ENCODE measurements around the gene PTBP2.
"Not testable (repeated sequence)": the region's sequence is repeated elsewhere in the genome, so short reads cannot be mapped to it uniquely, and the experiment has no call there.

The PTBP2 gene

DNA sequence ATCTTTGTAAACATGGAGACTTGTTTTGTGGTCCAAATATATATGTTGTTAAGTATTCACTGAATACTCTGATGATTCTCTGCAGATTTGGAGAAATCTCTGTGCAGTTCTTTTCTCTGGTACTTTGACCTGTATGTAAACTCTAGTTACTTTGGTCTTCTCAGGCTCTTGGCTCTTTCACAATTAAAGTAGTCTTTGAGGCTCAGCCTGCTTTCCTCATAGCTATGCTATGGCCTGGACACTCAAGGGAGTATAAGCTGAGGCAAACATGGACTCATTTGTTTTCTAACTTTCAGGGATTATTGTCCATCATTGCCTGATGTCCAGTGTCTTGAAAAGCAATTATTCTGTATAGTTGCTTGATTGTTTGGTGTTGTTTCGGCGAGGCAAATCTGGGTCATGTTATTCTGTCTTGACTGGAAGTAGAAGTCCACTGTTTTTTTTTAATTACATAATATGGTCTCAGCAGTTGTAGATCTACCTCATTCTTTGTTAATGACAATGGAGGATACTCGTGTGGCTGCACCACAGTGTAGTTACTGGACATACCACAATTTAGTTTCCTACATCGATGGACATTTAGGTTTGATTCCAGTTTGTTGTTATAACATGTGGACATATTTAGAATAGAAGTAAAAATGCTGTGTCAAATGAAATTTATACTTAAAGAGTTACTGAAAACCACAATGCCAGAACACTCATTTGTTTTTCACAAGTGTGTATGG lies 9.2 kb downstream of the PTBP2 start:
- no peak for DNase-seq (ENCODE audit: low read depth in 2 of 2)

- no peak for DNase-seq (ENCODE audit: low read depth in 2 of 2)
Observed at GRCh38 chr1:96741335-96741734, 19.8 kb downstream of the PTBP2 start.

DNA sequence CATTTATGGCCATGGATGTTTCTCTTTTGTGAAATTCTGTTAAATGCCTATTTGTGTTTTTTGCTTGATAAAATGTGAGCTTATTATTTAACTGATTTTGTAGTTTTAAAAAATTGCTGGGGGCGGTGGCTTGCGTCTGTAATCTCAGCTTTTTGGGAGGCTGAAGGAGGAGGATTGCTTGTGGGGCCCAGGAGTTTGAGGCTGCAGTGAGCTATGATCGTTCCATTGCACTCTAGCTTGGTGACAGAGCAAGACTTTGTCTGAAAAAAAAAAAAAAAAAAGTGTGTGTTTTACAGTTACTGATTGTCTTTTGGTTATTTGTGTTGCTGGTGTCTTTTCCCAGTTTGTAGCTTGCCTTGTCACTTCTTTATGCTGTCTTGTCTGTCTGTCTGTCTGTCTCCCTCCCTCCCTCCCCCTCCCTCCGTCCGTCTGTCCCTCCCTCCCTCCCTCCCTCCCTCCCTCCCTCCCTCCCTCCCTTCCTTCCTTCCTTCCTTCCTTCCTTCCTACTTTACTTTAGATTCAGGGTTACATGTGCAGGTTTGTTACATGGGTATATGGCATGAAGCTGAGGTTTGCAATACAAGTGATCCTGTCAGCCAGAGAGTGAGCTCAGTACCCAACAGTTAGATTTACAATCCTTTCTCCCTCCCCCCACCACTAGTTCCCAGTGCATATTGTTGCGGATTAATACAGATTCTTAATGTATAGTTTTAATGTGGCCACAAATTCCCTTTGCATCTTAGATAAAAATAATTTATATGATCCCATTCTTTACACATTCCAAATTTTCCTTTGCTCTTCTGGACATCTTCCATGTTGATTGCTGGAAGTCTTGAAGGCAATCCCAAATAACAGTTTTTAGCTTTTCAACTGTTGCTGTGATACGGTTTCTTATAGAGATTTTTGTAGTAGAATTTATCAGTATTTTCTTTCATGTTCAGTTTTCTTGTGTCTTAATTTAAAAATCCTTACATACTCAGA lies 25.1 kb downstream of the PTBP2 start:
- no peak for DNase-seq (ENCODE audit: low read depth in 2 of 2)

- DNase-seq (ENCODE audit: low read depth in 2 of 2): no peak
Observed at GRCh38 chr1:96747565-96747964, 26.0 kb downstream of the PTBP2 start.

DNA sequence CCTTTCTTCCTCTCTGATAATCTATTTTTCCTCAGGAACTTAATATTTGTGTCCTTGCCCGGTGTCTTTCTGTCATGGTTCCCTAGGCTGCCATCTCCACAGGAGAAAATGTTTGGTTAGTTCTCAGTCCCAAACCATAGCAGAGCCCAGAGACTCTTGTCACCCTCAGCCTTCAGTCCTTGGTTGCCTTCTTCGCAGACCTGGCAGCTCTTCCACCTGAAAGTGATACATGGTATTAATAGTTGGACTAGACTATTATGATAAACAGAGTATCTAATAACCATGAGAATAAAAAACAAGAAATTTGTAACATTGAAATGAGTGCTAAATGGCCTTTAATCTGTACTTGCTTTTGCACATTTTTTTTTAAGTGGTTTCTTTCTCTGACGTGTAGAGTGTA lies 26.5 kb downstream of the PTBP2 start:
- no peak for DNase-seq (ENCODE audit: low read depth in 2 of 2)

DNA sequence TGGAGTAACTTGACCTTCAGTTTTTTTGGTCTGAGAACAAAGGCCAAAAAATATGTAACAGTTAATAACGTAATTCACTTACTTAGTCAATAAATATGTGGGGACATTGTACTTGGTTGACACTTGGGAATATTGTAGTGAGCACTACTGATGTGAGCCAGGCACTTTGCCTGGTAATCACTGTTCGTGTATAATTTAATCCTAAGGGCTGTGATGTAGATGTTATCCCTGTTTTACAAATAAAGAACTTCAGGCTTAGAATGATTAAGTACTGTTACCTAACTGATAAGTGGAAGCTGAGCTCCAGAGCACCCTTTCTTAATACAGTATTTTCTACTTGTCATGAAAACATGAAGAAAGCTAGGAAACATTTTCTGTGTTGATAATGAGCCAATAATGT lies 28.0 kb downstream of the PTBP2 start:
- DNase-seq (ENCODE audit: low read depth in 2 of 2): no peak

GRCh38 chr1:96752394-96752793 lies 30.8 kb downstream of the PTBP2 start:
- DNase-seq (ENCODE audit: low read depth in 2 of 2): no peak

DNA sequence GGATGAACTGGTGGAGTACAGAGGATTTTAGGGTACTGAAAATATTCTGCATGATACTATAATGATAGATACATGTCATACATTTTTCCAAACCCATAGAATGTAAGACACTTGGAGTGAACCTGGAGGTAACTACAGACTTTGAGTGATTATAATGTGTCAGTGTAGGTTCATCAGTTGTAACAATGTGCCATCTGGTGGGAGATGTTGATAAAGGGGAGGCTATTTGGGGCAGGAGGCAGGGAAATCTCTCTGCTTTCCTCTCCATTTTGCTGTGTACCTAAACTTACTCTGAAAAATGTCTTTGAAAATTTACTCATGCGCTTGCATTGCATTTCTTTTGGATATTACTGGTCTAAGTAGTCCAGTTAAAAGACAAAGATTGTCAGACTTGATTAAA lies 35.2 kb downstream of the PTBP2 start:
- no peak for DNase-seq (ENCODE audit: low read depth in 2 of 2)

DNA sequence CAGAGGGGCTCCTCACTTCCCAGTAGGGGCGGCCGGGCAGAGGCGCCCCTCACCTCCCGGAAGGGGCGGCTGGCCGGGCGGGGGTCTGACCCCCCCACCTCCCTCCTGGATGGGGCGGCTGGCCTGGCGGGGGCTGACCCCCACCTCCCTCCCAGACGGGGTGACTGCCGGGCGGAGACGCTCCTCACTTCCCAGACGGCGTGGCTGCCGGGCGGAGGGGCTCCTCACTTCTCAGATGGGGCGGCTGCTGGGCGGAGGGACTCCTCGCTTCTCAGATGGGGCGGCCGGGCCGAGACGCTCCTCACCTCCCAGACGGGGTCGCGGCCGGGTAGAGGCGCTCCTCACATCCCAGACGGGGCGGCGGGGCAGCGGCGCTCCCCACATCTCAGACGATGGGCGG lies 41.0 kb downstream of the PTBP2 start:
- DNase-seq (ENCODE audit: low read depth in 2 of 2): not testable (repeated sequence)

DNA sequence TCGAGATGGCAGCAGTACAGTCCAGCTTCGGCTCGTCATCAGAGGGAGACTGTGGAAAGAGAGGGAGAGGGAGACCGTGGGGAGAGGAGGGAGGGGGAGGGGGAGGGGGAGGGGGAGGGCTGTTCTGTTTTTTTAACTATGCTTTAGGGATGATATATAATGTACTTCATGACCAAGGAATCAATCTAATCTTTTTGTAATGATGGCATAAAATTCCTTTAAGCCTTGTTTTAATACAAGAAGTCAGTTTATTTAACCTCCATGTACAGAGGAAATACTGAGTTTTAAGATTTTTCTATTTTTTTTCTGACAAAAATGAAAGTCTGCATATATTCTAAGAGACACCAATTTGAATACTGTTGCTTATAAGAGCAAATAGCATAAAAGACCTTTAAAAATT lies 41.9 kb downstream of the PTBP2 start:
- no peak for DNase-seq (ENCODE audit: low read depth in 2 of 2)

GRCh38 chr1:96764469-96764868 lies 42.9 kb downstream of the PTBP2 start:
- DNase-seq (ENCODE audit: low read depth in 2 of 2): no peak

DNA sequence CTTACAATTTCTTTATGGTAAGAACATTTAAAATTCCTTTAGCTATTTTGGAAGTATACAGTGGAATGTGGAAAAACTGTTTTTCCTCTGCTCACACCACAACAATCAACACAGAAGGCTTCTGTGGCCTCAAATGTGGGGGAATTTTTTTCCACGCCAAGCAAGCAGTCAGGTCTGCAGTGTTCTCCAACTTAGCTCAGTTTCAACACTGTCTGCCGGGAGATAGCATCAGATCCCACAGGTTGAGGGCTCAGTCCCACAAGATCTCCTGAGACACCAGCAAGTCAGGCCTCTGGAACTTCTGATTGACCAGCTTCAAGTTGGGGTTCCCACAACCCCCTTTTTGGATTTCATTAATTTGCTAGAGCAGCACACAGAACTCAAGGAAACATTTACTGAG lies 50.3 kb downstream of the PTBP2 start:
- no peak for DNase-seq (ENCODE audit: low read depth in 2 of 2)

- DNase-seq (ENCODE audit: low read depth in 2 of 2): no peak
Observed at GRCh38 chr1:96772349-96772748, 50.8 kb downstream of the PTBP2 start.

DNA sequence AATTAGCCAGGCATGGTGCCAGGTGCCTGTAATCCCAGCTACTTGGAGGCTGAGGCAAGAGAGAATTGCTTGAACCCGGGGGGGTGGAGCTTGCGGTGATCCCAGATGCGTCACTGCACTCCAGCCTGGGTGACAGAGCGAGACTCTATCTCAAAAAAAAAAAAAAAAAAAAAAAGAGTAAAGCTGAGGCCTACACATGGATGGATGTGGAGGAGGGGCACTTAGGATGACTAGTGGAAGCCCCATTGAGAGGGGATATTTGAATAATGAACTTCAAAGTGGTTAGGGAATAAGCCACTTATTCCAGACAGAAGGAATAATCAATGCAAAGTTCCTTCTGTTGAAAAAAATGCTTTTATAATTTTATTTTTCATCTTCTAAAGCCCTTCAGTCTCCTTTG lies 51.4 kb downstream of the PTBP2 start:
- no peak for DNase-seq (ENCODE audit: low read depth in 2 of 2)

GRCh38 chr1:96782206-96782605 lies 60.6 kb downstream of the PTBP2 start:
- no peak for DNase-seq (ENCODE audit: low read depth in 2 of 2)

GRCh38 chr1:96782856-96783255 lies 61.3 kb downstream of the PTBP2 start:
- DNase-seq (ENCODE audit: low read depth in 2 of 2): no peak

DNA sequence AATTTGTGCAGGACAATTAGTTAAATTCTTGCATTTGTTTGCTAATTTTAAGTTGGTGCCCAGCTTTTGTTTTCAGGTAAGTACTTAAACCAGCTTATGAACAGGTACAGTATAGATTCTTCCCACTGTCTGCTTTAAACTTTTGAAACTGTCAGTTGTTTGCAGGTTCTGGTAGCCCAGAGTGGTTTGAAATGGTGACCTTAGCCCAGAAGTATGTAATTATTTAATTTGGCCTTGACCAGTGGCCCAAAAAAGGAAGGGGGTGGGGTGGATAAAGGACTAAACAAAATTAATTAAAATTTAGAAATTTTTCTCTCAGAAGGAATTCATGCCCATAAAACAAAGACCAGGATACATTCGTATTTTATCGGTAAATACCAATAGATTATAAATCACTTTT lies 69.0 kb downstream of the PTBP2 start:
- no peak for DNase-seq (ENCODE audit: low read depth in 2 of 2)

GRCh38 chr1:96792220-96792619 lies 70.6 kb downstream of the PTBP2 start:
- DNase-seq (ENCODE audit: low read depth in 2 of 2): no peak

- DNase-seq (ENCODE audit: low read depth in 2 of 2): not testable (repeated sequence)
Observed at GRCh38 chr1:96801696-96802095, 80.1 kb downstream of the PTBP2 start.

GRCh38 chr1:96804648-96805047 lies 83.1 kb downstream of the PTBP2 start:
- no peak for DNase-seq (ENCODE audit: low read depth in 2 of 2)

DNA sequence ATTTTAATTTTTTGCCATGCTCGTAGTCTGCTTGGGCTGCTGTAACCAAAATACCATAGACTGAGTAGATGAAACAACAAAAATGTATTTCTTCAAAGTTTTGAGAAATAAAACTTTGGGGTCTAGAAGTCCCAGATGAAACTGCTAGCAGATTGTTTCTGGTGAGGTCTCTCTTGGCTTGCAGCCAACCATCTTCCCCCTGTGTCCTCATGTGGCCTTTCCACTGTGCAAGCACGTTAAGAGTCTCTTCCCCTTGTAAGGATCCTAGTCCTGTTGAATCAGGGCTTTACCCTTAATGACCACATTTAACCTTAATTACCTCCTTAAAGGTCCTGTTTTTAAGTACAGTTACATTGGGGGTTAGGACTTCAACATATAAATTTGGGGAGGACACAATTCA lies 86.6 kb downstream of the PTBP2 start:
- no peak for DNase-seq (ENCODE audit: low read depth in 2 of 2)

DNA sequence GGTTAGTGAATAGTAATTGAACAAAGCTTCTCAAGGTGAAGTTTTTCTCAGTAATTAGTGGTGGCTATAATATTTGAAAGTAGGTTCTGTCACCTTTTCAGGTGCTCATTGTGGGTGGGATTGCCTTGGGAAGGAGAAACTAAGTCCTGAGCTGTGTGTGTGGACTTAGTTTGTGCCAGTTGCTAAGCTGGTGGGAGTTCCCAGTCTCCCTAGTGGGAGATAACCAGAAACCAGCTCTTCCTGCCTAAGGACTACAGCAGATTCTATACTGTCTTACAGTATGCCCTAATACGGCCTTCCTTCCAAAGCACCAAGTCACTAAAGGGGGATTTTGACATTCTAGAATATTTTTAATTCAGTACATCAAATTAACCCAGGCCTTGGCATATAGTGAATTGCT lies 94.3 kb downstream of the PTBP2 start:
- DNase-seq (ENCODE audit: low read depth in 2 of 2): no peak

DNA sequence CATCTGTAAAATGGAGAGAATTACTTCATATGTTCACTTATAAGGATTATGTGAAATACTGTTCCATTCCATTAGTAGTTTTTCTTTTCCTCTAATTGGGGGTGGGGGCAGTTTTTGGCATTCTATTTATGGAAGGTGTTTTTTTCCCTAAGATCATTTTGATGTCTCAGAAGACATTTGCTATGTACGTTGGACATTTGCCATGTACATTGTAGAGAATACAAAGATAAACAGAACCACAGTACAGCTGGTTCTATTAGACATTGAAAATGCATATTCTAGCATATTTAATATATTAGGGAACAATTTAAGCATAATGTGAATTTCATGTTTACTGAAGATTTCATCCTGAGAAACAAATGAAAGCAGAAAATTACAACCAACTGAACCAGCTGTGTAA lies 98.5 kb downstream of the PTBP2 start:
- DNase-seq (ENCODE audit: low read depth in 2 of 2): no peak
